Fibroblast of lung (primary cell): ENCODE data around the gene KPNB1.

ENCODE experiments used
- EZH2 ChIP-seq: IDR thresholded peaks from 2 replicates; pipeline ENCODE4 v1.5.1; 2012; ENCODE audit warnings: low read length, control low read depth, mild to moderate bottlenecking; ENCODE audit errors: missing control alignments
- TF ChIP-seq, protein P1 (sequence below), 2 donors: IDR thresholded peaks in 1 of 2; conservative IDR thresholded peaks in 1 of 2; 1 replicate in 1 of 2; 2 replicates in 1 of 2; pipeline ENCODE4 v1.5.1; 2011 to 2012; ENCODE audit warnings: low read length in 2 of 2, control low read depth in 1 of 2, inconsistent platforms in 1 of 2, low read depth in 1 of 2, mild to moderate bottlenecking in 1 of 2

DNA sequence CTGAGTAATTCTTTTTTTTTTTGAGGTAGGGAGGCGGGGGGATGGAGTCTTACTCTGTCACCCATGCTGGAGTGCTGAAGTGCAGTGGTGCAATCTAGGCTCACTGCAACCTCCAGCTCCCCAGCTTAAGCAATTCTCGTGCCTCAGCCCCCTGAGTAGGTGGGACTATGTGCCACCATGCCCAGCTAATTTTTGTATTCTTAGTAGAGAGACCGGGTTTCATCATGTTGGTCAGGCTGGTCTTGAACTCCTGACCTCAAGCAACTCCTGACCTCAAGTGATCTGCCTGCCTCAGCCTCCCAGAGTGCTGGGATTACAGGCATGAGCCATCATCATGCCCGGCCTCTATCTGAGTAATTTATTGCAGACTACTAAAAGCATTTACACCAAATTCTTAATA lies 19.4 kb downstream of the KPNB1 start:
- no peak for TF ChIP-seq EZH2
- TF ChIP-seq, protein P1, sequence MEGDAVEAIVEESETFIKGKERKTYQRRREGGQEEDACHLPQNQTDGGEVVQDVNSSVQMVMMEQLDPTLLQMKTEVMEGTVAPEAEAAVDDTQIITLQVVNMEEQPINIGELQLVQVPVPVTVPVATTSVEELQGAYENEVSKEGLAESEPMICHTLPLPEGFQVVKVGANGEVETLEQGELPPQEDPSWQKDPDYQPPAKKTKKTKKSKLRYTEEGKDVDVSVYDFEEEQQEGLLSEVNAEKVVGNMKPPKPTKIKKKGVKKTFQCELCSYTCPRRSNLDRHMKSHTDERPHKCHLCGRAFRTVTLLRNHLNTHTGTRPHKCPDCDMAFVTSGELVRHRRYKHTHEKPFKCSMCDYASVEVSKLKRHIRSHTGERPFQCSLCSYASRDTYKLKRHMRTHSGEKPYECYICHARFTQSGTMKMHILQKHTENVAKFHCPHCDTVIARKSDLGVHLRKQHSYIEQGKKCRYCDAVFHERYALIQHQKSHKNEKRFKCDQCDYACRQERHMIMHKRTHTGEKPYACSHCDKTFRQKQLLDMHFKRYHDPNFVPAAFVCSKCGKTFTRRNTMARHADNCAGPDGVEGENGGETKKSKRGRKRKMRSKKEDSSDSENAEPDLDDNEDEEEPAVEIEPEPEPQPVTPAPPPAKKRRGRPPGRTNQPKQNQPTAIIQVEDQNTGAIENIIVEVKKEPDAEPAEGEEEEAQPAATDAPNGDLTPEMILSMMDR (conservative IDR thresholded peaks at IDR 0.05 in 1 of 2, IDR thresholded peaks at IDR 0.05 in 1 of 2; ENCODE audit: low read depth in 1 of 2, low read length in 2 of 2) = no peak
